GM10266 (cell line): ENCODE results near the gene DRG2.

ENCODE experiments used
- DNase-seq: peaks from one replicate; pipeline ENCODE4 v3.0.0; 2012; ENCODE audit errors: extremely low spot score
- TF ChIP-seq, protein P1 (sequence below): IDR thresholded peaks from 2 replicates; pipeline ENCODE4 v1.5.1; 2012; ENCODE audit warnings: mild to moderate bottlenecking, low read depth; ENCODE audit not compliant: control insufficient read depth, insufficient read depth; ENCODE audit errors: missing control alignments

DRG2 gene

DNA sequence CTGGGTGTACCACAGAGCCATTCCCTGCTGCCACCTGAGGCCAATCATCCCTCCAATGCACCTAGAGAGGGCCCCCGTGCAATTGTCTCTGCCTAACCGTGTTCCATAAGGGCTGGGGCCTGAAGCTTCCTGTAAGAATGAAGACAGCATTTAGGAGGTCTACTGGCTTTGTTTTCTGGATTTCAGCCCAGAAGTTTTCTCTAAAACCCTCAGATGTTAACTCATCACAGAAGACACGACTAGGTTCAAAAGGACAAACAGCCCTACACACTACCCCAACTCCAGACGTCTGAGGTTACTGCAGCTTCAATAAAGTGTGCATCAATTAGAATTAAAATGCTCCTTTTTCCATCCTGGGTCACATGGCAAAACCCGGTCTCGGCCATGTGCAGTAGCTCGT, 10.8 kb upstream of the DRG2 start:
- TF ChIP-seq, protein P1, sequence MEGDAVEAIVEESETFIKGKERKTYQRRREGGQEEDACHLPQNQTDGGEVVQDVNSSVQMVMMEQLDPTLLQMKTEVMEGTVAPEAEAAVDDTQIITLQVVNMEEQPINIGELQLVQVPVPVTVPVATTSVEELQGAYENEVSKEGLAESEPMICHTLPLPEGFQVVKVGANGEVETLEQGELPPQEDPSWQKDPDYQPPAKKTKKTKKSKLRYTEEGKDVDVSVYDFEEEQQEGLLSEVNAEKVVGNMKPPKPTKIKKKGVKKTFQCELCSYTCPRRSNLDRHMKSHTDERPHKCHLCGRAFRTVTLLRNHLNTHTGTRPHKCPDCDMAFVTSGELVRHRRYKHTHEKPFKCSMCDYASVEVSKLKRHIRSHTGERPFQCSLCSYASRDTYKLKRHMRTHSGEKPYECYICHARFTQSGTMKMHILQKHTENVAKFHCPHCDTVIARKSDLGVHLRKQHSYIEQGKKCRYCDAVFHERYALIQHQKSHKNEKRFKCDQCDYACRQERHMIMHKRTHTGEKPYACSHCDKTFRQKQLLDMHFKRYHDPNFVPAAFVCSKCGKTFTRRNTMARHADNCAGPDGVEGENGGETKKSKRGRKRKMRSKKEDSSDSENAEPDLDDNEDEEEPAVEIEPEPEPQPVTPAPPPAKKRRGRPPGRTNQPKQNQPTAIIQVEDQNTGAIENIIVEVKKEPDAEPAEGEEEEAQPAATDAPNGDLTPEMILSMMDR: no peak
- no peak for DNase-seq

GRCh38 chr17:18079543-18079942, 8.2 kb upstream of the DRG2 start:
- TF ChIP-seq, protein P1: no peak
- DNase-seq: no peak

- DNase-seq: no peak
- TF ChIP-seq, protein P1: no peak
These were observed 3.5 kb upstream of the DRG2 start for GRCh38 chr17:18084256-18084655.

GRCh38 chr17:18089613-18090012, 1.9 kb downstream of the DRG2 start:
- TF ChIP-seq, protein P1: no peak
- no peak for DNase-seq

DNA sequence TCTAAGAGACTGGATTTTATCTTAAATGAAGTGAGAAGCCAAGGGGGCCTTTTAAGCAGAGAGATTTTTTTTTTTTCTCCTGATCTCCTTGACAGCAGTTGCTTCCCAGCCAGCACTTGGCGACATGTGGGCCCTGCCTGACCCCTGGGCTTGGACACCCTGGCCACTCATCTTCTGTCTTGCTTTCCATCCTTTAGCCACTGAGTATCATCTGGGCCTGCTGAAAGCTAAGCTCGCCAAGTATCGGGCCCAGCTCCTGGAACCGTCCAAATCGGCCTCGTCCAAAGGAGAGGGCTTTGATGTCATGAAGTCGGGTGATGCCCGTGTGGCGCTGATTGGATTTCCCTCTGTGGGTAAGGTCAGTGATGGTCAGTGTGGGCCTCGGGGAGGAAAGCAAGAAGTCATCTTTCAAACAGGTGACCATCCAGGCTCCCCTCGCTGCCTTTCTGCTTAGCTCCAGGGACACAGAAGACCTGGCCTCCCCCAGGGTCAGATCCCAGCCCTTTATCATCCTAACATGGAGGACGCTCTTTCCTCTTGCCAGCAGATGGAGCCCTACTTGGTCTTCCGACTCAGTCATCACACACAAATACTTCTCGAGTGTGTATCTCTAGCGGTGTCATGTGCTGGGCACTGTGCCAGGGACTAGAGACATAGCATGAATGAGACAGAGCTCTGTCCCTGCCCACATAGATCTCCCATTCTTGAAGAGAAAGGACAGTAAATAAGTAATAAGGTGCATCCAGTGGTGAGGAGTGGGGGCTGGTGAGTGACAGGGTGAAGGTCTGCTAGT, 6.1 kb downstream of the DRG2 start:
- TF ChIP-seq, protein P1: peak; percentile 38
- no peak for DNase-seq

DNA sequence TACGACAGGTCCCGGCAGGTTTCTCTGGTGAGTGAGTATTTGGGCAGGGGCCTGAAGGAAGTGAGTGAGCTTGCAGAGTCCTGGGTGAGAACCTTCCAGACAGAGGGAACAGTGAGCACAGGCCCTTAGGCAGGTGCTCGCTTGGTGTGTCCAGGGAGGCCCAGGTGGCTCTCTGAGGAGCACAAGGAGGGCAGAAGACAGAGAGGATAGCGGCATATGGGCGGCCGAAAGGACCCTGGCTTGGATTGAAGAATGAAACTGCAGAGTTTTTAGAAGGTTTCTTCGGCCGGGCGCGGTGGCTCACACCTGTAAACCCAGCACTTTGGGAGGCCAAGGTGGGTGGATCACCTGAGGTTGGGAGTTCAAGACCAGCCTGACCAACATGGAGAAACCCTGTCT, 6.7 kb downstream of the DRG2 start:
- DNase-seq: no peak
- TF ChIP-seq, protein P1: no peak

DNA sequence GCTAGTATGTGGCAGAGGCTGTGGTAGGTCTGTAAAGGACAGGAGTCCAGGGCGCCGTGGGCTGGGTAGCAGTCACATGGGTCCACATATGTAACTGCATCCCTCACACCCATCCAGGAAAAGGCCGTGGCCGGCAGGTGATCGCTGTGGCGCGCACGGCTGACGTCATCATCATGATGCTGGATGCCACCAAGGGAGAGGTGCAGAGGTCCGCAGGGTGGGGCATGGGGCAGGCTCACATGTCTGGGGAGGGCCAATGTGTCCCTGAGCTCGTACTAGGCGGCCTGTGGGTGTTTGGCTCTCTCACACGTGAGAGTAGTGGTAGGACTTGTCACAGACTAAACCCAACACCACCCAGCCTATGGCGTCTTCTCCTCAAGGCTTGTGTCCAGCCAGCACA, 11.8 kb downstream of the DRG2 start:
- DNase-seq: no peak

More for the DNA sequence above, 11.8 kb downstream of the DRG2 start:
- TF ChIP-seq, protein P1: no peak
